Loucy (cell line): ENCODE measurements around the gene RCOR1.

ENCODE experiments used
- H2AFZ ChIP-seq: fragments of 200-600 bp; sonication (generic); 2 replicates; pipeline ENCODE4 v1.6.0; 2016; ENCODE audit warnings: antibody characterized with exemption, mild to moderate bottlenecking, low read length, moderate library complexity
- H3F3A ChIP-seq: fragments of 200-600 bp; 2 replicates; pipeline ENCODE4 v1.6.0; 2016; ENCODE audit warnings: antibody characterized with exemption, low read depth, mild to moderate bottlenecking
- H3K27me3 ChIP-seq: fragments of 200-600 bp; sonication (generic); 2 replicates; pipeline ENCODE4 v1.6.1; 2014; ENCODE audit warnings: low read length, mild to moderate bottlenecking; ENCODE audit not compliant: insufficient read depth, poor library complexity, severe bottlenecking
- H3K36me3 ChIP-seq: fragments of 200-600 bp; sonication (generic); 2 replicates; pipeline ENCODE4 v1.6.1; 2016; ENCODE audit warnings: low read length; ENCODE audit not compliant: insufficient read depth
- H3K4me1 ChIP-seq: fragments of 200-600 bp; sonication (generic); 2 replicates; pipeline ENCODE4 v1.5.1; 2014; ENCODE audit warnings: low read length, mild to moderate bottlenecking; ENCODE audit not compliant: insufficient read depth, poor library complexity, severe bottlenecking
- H3K4me2 ChIP-seq: fragments of 200-600 bp; sonication (generic); 2 replicates; pipeline ENCODE4 v1.6.0; 2014; ENCODE audit warnings: antibody characterized with exemption, low read length, low read depth, mild to moderate bottlenecking; ENCODE audit not compliant: poor library complexity, severe bottlenecking
- H3K4me3 ChIP-seq: fragments of 200-600 bp; sonication (generic); 2 replicates; pipeline ENCODE4 v1.5.1; 2014; ENCODE audit warnings: low read length, mild to moderate bottlenecking, mixed read lengths; ENCODE audit not compliant: poor library complexity, severe bottlenecking
- H3K79me2 ChIP-seq: fragments of 200-600 bp; sonication (generic); 2 replicates; pipeline ENCODE4 v1.6.1; 2014; ENCODE audit warnings: low read length; ENCODE audit not compliant: insufficient read depth
- H3K9ac ChIP-seq: fragments of 200-600 bp; sonication (generic); 2 replicates; pipeline ENCODE4 v1.6.0; 2014; ENCODE audit warnings: mild to moderate bottlenecking, low read depth, low read length, moderate library complexity; ENCODE audit not compliant: poor library complexity, severe bottlenecking
- H3K9me2 ChIP-seq: fragments of 200-600 bp; sonication (generic); replicated peaks from 2 replicates; pipeline ENCODE4 v1.6.1; 2016; ENCODE audit warnings: low read depth, low read length, mixed read lengths
- H3K9me3 ChIP-seq: fragments of 200-600 bp; sonication (generic); 2 replicates; pipeline ENCODE4 v1.6.1; 2014; ENCODE audit warnings: mild to moderate bottlenecking, antibody characterized with exemption, low read length, low read depth; ENCODE audit not compliant: insufficient read depth
- H4K20me1 ChIP-seq: fragments of 200-600 bp; sonication (generic); 2 replicates; pipeline ENCODE4 v1.6.0; 2014; ENCODE audit warnings: antibody characterized with exemption, low read length, mild to moderate bottlenecking; ENCODE audit not compliant: insufficient read depth, poor library complexity, severe bottlenecking
- CTCF ChIP-seq: fragments of 200-600 bp; sonication (generic); conservative IDR thresholded peaks from 2 replicates; pipeline ENCODE4 v1.5.1; 2014; ENCODE audit warnings: mild to moderate bottlenecking, antibody characterized with exemption, low read length
- EZH2phosphoT487 ChIP-seq: fragments of 200-600 bp; IDR thresholded peaks from 2 replicates; pipeline ENCODE4 v1.6.1; 2018; ENCODE audit warnings: antibody characterized with exemption, mild to moderate bottlenecking, moderate library complexity, borderline replicate concordance

Gene RCOR1

GRCh38 chr14:102748806-102749205, 156.4 kb downstream of the RCOR1 start:
- Histone ChIP-seq H3K9ac (no peak overlapping the region), H3K79me2 (no peaks in the 10 kb centered on the region), H3F3A (no peaks in the 10 kb centered on the region), H3K4me1 (no peaks in the 10 kb centered on the region), H3K9me3 (no peaks in the 10 kb centered on the region), H2AFZ (no peak overlapping the region), H3K4me3 (no peak overlapping the region), H3K9me2 (no peaks in the 10 kb centered on the region), H3K4me2 (no peak overlapping the region), H3K36me3 (no peaks in the 10 kb centered on the region), H4K20me1 (no peaks in the 10 kb centered on the region), H3K27me3 (no peaks in the 10 kb centered on the region)
- no peak for TF ChIP-seq EZH2phosphoT487
- TF ChIP-seq CTCF = no peak

- H3K79me2 ChIP-seq = no peaks in the 10 kb centered on the region
- H4K20me1 ChIP-seq = no peaks in the 10 kb centered on the region
- H3F3A ChIP-seq = no peaks in the 10 kb centered on the region
- no peaks in the 10 kb centered on the region for H3K4me1 ChIP-seq
- no peak overlapping the region for H2AFZ ChIP-seq
- no peak overlapping the region for H3K4me3 ChIP-seq
- no peaks in the 10 kb centered on the region for H3K9me3 ChIP-seq
- H3K36me3 ChIP-seq = no peaks in the 10 kb centered on the region
- no peak overlapping the region for H3K9ac ChIP-seq
- TF ChIP-seq EZH2phosphoT487 (no peak), CTCF (no peak)
- no peaks in the 10 kb centered on the region for H3K9me2 ChIP-seq
- H3K4me2 ChIP-seq = no peak overlapping the region
- H3K27me3 ChIP-seq = no peaks in the 10 kb centered on the region
These were observed 157.2 kb downstream of the RCOR1 start for GRCh38 chr14:102749393-102750305.

- no peaks in the 10 kb centered on the region for H3K9me3 ChIP-seq
- no peaks in the 10 kb centered on the region for H4K20me1 ChIP-seq
- H3K27me3 ChIP-seq = no peaks in the 10 kb centered on the region
- no peaks in the 10 kb centered on the region for H3K9me2 ChIP-seq
- no peaks in the 10 kb centered on the region for H3K4me1 ChIP-seq
- H3K36me3 ChIP-seq = no peaks in the 10 kb centered on the region
- H2AFZ ChIP-seq = no peak overlapping the region
- H3K4me3 ChIP-seq = no peak overlapping the region
- no peaks in the 10 kb centered on the region for H3K79me2 ChIP-seq
- no peaks in the 10 kb centered on the region for H3F3A ChIP-seq
- no peak overlapping the region for H3K9ac ChIP-seq
- H3K4me2 ChIP-seq = no peak overlapping the region
- no peak for TF ChIP-seq EZH2phosphoT487
- TF ChIP-seq CTCF = no peak
These were observed 157.9 kb downstream of the RCOR1 start for GRCh38 chr14:102750376-102750775.
